Liver (tissue), 3 donors: ENCODE measurements around the gene LENG1.

Experiments used
- CTCF ChIP-seq: fragments of 150-350 bp; IDR thresholded peaks from 2 replicates; pipeline ENCODE4 v1.5.1; 2017; ENCODE audit warnings: improper control_type of control experiment, low read depth, low read length; ENCODE audit not compliant: missing input control
- EGR1 ChIP-seq, 2 donors: IDR thresholded peaks; 2 replicates each; pipeline ENCODE4 v1.6.1; 2016 to 2018; ENCODE audit warnings: antibody characterized with exemption in 2 of 2, low read depth in 2 of 2
- GABPA ChIP-seq, 2 donors: IDR thresholded peaks in 1 of 2; conservative IDR thresholded peaks in 1 of 2; 2 replicates each; pipeline ENCODE4 v1.6.1; 2016; ENCODE audit warnings: antibody characterized with exemption in 2 of 2, mild to moderate bottlenecking in 1 of 2, moderate library complexity in 1 of 2
- TAF1 ChIP-seq: conservative IDR thresholded peaks from 2 replicates; pipeline ENCODE4 v1.6.1; 2016; ENCODE audit warnings: antibody characterized with exemption, mild to moderate bottlenecking
- TF ChIP-seq, protein P1 (sequence below): IDR thresholded peaks from 2 replicates; pipeline ENCODE4 v1.6.1; 2016; ENCODE audit warnings: antibody characterized with exemption
- TF ChIP-seq, protein P2 (sequence below): IDR thresholded peaks from 2 replicates; pipeline ENCODE4 v1.6.1; 2016; ENCODE audit warnings: antibody characterized with exemption
- donor health status: healthy.
- donor health status: healthy.

DNA sequence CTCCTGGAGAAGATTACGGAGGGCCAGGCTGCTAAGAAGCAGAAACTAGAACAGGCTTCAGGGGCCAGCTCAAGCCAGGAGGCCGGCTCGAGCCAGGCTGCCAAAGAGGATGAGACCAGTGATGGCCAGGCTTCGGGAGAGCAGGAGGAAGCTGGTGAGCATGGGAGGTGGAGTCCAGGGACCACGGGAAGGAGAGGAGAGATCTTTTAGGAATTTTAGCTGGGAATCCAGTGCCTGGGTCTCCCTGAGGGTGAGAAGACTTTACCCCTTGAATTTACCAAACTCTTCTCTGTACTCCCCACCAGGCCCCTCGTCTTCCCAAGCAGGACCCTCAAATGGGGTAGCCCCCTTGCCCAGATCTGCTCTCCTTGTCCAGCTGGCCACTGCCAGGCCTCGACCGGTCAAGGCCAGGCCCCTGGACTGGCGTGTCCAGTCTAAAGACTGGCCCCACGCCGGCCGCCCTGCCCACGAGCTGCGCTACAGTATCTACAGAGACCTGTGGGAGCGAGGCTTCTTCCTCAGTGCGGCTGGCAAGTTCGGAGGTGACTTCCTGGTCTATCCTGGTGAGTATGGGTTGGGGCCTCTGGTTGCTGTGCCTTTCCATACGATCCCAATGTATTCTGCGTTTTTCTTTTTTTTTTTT lies 32.4 kb upstream of the LENG1 start:
- TF ChIP-seq CTCF (no peak), TAF1 (no peak), GABPA (IDR thresholded peaks at IDR 0.05 in 1 of 2, conservative IDR thresholded peaks at IDR 0.05 in 1 of 2) (no peak), EGR1 (IDR thresholded peaks at IDR 0.05; ENCODE audit: low read depth in 2 of 2) (no peak)
- TF ChIP-seq, protein P1, sequence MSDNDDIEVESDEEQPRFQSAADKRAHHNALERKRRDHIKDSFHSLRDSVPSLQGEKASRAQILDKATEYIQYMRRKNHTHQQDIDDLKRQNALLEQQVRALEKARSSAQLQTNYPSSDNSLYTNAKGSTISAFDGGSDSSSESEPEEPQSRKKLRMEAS, result no peak
- TF ChIP-seq, protein P2, sequence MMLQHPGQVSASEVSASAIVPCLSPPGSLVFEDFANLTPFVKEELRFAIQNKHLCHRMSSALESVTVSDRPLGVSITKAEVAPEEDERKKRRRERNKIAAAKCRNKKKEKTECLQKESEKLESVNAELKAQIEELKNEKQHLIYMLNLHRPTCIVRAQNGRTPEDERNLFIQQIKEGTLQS, result no peak
